IPS DF 4.7 (cell line): Measurements from ENCODE around the gene KLHL40.

Experiments used
- DNase-seq: peaks from one replicate; pipeline ENCODE4 v3.0.0-alpha.2; 2013; ENCODE audit warnings: low spot score; ENCODE audit errors: extremely low read depth

KLHL40 gene, protein sequence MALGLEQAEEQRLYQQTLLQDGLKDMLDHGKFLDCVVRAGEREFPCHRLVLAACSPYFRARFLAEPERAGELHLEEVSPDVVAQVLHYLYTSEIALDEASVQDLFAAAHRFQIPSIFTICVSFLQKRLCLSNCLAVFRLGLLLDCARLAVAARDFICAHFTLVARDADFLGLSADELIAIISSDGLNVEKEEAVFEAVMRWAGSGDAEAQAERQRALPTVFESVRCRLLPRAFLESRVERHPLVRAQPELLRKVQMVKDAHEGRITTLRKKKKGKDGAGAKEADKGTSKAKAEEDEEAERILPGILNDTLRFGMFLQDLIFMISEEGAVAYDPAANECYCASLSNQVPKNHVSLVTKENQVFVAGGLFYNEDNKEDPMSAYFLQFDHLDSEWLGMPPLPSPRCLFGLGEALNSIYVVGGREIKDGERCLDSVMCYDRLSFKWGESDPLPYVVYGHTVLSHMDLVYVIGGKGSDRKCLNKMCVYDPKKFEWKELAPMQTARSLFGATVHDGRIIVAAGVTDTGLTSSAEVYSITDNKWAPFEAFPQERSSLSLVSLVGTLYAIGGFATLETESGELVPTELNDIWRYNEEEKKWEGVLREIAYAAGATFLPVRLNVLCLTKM

DNA sequence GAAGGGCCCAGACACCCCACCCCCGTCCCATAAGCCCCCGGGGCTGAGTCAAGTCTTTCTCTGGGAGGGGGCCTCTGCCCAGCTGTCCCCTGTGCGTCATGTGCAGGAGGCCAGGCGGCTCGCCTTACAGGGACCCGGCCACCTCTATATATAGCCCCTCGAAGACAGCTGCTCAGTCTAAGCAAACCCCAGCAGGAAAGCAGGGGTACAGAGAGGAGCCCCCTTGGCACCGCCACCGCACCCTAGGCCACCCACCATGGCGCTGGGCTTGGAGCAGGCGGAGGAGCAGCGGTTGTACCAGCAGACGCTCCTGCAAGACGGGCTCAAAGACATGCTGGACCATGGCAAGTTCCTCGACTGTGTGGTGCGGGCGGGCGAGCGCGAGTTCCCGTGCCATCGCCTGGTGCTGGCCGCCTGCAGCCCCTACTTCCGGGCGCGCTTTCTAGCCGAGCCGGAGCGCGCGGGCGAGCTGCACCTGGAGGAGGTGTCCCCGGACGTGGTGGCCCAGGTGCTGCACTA lies at the start of gene KLHL40:
Gene KLHL40 (plus strand): TSS at position 175 of the 519 bp plus-strand sequence. CDS start 82 bp downstream, at position 257.
- no peak for DNase-seq

DNA sequence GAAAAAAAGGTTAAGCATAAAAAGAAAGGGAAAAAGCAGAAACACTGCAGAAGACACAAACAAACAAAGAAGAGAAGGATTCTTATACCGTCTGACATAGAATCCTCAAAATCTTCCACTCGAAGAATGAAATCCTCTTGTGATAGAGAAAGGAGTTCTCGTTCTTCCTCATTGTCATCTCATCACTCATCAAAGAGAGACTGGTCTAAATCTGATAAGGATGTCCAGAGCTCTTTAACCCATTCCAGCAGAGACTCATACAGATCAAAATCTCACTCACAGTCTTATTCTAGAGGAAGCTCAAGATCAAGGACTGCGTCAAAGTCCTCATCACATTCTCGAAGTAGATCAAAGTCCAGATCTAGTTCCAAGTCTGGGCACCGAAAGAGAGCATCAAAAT lies 48.3 kb upstream of the KLHL40 start:
- no peak for DNase-seq

DNA sequence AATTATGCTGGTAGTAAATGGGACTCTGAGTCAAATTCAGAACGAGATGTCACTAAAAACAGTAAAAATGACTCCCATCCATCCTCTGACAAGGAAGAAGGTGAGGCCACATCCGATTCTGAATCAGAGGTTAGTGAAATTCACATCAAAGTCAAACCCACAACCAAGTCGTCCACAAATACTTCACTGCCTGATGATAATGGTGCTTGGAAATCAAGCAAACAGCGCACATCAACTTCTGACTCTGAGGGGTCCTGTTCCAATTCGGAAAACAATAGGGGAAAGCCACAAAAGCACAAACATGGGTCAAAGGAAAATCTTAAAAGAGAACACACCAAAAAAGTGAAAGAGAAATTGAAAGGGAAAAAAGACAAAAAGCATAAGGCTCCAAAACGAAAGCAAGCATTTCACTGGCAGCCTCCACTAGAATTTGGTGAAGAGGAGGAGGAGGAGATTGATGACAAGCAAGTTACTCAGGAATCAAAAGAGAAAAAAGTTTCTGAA lies 46.9 kb upstream of the KLHL40 start:
- no peak for DNase-seq

DNA sequence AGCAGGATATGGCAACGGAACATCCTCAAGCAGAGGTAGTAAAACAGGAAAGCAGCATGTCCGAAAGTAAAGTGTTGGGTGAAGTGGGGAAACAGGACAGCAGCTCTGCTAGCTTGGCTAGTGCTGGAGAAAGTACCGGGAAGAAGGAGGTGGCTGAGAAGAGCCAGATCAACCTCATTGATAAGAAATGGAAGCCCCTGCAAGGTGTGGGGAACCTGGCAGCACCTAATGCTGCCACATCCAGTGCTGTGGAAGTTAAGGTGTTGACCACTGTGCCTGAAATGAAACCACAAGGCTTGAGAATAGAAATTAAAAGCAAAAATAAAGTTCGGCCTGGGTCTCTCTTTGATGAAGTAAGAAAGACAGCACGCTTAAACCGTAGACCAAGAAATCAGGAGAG lies 46.1 kb upstream of the KLHL40 start:
- no peak for DNase-seq

- no peak for DNase-seq
Observed at GRCh38 chr3:42640129-42640528, 45.2 kb upstream of the KLHL40 start.

DNA sequence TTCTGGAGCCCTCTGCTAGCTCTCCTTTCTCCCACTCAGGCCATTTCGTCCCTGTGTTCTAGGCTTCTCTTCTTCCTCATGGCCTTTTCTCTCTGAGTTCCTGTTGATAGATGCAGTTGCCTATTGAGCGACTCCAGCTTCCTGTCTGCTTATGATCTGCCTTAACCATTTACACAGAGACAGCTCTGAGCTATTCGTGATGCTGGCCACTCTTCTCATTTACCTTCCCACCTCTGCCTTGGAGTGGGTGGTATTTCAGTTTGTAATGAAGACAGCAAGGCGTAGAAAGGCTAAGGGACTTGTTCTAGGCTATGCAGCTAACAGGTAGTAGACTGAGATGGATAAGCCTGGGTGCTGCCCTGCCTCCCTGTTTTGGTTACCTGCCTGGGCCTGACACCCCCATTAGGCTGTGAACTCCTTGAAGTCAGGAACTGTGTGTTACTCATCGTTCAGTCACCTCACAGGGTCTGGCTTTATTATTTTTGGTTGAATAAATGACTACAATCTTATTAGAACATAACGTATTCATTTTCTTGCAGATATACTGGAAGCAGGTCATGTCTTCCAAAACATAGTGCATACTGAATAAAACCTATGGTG lies 44.5 kb upstream of the KLHL40 start:
- no peak for DNase-seq

DNA sequence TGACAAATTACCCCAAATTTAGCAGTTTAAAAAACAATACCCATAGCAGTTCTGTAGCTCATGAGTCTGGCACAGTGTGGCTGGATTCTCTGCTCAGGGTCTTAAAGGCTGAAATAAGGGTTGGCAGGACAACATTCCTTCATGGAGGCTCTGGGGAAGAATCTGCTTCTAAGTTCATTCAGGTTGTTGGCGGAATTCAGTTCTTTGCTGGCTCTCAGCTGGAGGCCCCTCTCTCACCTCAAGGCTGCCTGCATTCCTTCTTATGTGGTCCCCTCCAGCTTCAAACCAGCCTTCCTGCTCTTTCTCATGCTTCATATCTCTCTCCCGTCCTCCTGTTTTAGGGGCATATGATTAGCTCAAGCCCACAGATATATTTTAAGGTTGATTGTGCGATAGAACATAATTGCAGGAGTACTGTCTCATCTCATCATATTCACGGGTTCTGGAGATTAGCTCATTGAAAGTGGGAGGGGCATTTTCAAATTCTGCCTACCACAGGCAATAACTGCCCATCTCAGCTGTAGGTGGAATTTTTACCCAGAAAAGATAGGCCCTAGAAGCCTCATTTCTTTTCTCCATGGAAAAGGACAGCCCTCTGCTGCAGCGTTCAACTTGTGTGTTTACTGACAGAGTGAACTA lies 37.4 kb upstream of the KLHL40 start:
- peak; percentile 66 for DNase-seq

GRCh38 chr3:42649006-42649405 lies 36.3 kb upstream of the KLHL40 start:
- DNase-seq, result no peak

DNA sequence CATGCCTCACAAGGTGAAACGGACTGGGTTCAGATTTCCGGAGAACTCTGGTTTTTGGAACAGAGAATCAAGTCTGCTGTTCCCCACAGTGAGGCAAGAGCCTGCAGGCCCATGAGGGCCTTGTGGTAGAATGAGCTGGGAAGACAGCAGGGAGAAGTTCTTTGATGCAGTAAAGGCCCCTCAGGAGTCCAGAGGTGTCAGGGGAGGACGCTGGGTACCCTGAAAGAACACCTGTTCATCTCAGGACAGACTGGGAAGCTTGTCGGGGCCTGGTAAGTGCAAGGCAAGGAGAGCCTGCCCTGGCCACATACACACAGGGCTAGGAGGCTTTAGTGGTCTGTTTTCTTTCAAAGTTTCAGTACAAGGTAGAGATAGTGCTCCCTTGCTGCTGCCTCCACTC lies 35.6 kb upstream of the KLHL40 start:
- DNase-seq, result no peak

DNA sequence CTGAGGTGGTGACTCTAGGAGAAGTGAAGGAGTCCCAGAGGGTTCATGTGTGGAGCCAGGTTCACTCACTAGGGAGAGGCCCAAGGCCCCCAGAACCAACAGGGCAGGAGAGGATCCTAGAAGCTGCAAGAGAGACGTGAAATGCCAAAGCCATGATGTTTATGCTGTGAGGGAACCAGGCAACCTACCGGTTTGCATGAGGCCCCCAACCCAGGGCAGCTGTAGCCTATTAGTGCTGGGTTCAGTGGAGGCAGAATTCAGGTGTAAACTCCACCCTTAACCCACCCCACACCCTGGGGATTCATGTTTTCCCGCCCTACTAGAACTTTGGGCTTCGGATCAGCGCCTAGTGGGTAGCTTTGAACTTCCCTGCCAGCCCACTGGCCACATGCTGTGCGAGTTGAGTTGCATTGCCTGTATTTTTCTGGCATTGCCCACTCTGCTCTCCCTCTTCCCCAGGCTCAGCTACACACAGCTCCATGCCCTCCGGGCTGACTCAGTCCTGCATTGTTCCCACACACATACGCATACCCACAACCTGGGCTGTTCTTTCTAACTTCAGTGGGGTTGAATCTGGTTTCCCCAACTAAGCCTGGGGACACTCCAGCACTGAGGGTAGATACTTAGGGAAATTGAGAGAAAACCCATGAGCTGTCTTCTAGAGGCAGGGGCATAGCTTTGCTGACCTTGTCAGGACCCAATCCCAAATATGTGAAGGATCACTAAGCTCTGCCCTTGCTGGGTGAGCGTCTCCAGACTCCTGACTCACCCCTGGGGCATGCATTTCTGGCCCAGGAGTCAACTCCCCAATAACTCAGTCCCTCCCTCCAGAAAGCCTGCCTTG lies 33.9 kb upstream of the KLHL40 start:
- no peak for DNase-seq

- DNase-seq, result no peak
Observed at GRCh38 chr3:42652251-42652610, 33.1 kb upstream of the KLHL40 start.

DNA sequence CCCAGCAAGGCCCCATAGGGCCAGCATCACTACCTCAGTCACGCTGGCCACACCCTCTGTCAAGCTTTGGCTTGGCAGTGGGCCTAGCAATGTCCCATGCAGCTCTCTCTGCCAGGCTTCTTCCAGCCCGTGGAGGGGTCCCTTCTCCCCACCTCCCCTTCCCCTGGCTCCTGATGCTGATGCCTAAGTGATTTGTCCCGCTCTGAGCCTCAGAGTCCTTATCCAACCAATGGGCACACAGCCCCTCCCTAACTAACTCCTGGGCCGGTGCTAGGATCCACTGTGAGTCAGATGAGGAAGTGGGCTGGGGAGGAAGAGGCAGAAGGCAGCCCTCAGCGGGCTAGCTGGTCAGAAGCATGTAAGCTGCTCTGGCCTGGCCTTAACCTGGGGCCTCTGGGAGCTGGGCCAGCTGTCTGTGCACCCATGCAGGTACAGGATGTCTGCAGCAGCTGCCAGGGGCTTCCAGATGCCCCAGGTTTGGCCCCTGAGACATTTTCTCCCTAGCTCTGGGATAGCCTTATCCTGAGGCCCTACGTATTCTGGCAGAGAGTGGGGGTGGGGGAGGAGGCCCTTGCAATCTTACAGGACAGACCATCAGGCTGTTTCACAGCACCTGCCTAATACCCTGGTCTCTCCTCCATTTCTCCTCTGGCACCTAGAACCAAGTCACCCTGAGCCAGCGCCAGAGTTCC lies 32.6 kb upstream of the KLHL40 start:
- DNase-seq, result no peak

- no peak for DNase-seq
Observed at GRCh38 chr3:42653303-42653559, 32.1 kb upstream of the KLHL40 start.

- no peak for DNase-seq
Observed at GRCh38 chr3:42653560-42654330, 31.6 kb upstream of the KLHL40 start, which contains the start of gene ZBTB47. ZBTB47 (plus strand) TSS chr3:42653697; CDS start chr3:42658356, 4,659 bp downstream.

GRCh38 chr3:42654331-42655201 lies 30.8 kb upstream of the KLHL40 start:
- no peak for DNase-seq

DNA sequence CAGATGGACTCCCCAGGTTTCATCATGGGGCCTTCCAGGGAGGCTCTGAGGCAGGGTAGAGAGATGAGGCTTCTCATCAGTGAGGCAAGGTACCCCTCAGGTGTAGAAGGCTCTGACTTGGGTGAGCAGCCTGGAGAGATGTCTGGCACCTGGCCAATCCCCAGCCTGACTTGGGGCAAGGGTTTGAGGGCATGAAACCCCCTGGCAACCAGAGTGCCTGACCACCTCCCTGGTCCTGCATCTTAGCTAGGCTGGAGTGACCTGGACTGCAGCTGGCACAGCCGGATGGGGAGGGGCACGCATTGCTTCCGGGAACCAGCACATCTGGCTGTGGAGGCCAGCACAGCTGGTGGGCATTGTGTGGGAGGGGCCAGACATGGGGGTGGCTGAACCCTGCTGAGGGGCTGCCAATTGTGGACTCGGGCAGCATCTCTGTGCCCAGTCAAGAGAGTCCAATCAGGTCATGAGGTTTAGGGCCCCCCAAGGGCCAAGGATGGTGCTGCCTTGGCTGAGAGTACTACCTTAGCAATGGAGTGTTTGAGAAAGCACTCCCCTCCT lies 29.9 kb upstream of the KLHL40 start:
- no peak for DNase-seq

DNA sequence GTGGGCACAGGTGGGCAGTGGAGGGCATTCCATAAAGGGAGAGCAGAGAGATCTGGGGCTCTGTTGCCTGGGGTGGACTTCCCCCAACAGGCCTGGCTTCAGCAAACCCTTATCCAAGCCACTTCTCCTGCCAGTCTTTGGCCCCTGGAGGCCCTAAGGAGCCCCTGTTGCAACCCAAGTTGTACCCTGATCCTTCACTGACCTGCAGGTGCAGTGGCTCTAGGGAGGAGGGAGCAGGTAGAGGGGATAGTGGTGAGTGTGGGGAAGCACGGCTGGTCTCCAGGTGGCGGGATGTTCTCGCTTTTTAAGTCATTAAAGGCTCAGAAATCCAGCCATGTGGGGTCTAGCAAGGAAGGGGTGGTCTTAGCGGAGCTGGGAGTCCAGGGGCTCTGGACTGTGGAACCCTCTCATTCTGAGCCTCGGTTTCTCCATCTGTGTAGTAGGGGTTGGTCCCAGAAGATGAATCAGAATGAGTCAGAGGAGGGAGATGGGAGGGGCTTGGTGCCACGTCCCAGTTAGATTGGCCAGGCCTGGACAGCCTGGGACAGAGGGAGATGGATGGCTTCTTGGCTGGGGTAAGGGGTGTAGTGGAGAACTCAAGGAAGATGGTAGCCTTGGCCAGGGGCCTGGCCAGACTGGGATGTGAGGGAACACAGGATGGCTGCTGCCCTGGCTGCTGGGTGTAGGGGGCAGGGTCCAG lies 29.2 kb upstream of the KLHL40 start:
- DNase-seq, result no peak
